HEK293 (cell line): ENCODE data around the gene PLXNA3.

ENCODE experiments used
- CTCF ChIA-PET: fragments of 350-600 bp; formaldehyde crosslinking; extraction: SDS; loops from one replicate; lab custom pipeline; 2021; ENCODE audit warnings: antibody characterized with exemption; lab: Yijun Ruan, JAX
- POLR2A ChIA-PET: fragments of 300-600 bp; formaldehyde crosslinking; extraction: SDS; loops from one replicate; lab custom pipeline; 2020; ENCODE audit warnings: antibody characterized with exemption, inconsistent platforms; lab: Yijun Ruan, JAX
- H3K27ac ChIP-seq: fragments of 200-500 bp; sonication (Bioruptor generic); 2 replicates; pipeline ENCODE4 v1.5.1; 2014; ENCODE audit warnings: low read depth, low read length, control low read depth, inconsistent platforms; ENCODE audit errors: extremely low read depth
- H3K36me3 ChIP-seq, 2 experiments: fragments of 200-500 bp in 1 of 2; sonication (Bioruptor generic) in 1 of 2; 1 replicate in 1 of 2; 2 replicates in 1 of 2; pipeline ENCODE4 v1.5.1; 2014 to 2017; ENCODE audit warnings: inconsistent platforms in 2 of 2, low read length in 2 of 2; ENCODE audit not compliant: control insufficient read depth in 2 of 2, insufficient read depth in 1 of 2
- H3K4me1 ChIP-seq: fragments of 200-500 bp; sonication (Bioruptor generic); 2 replicates; pipeline ENCODE4 v1.5.1; 2014; ENCODE audit warnings: mild to moderate bottlenecking, low read length, inconsistent platforms; ENCODE audit not compliant: control insufficient read depth, insufficient read depth
- H3K4me3 ChIP-seq: 2 replicates; pipeline ENCODE4 v1.5.1; 2011; ENCODE audit warnings: low read depth, mild to moderate bottlenecking, control low read depth, low read length, moderate library complexity
- H3K9me3 ChIP-seq: fragments of 200-500 bp; sonication (Bioruptor generic); 2 replicates; pipeline ENCODE4 v1.5.1; 2014; ENCODE audit warnings: low read depth, low read length, inconsistent platforms; ENCODE audit not compliant: control insufficient read depth, insufficient read depth
- ELK4 ChIP-seq: IDR thresholded peaks from 2 replicates; pipeline ENCODE4 v1.6.1; 2011; ENCODE audit warnings: mild to moderate bottlenecking, low read depth, low read length, borderline replicate concordance
- GLIS2 ChIP-seq: fragments of 450-650 bp; formaldehyde crosslinking; IDR thresholded peaks from 2 replicates; pipeline ENCODE4 v1.5.1; 2016; ENCODE audit warnings: missing biosample characterization, missing genetic modification characterization
- HOXA7 ChIP-seq: sonication (generic); formaldehyde crosslinking; IDR thresholded peaks from 2 replicates; pipeline ENCODE4 v1.8.1; 2022; ENCODE audit warnings: missing genetic modification reagents, borderline replicate concordance
- IKZF3 ChIP-seq: fragments of 450-650 bp; IDR thresholded peaks from 2 replicates; pipeline ENCODE4 v1.5.0; 2018; ENCODE audit warnings: missing biosample characterization, mild to moderate bottlenecking, missing genetic modification characterization, moderate library complexity
- KLF17 ChIP-seq: fragments of 450-650 bp; formaldehyde crosslinking; IDR thresholded peaks from 2 replicates; pipeline ENCODE4 v1.5.1; 2016; ENCODE audit warnings: missing biosample characterization, missing genetic modification characterization
- MYNN ChIP-seq: fragments of 450-650 bp; formaldehyde crosslinking; IDR thresholded peaks from 2 replicates; pipeline ENCODE4 v1.5.1; 2016; ENCODE audit warnings: missing biosample characterization, missing genetic modification characterization, borderline replicate concordance
- OVOL3 ChIP-seq: fragments of 450-650 bp; formaldehyde crosslinking; IDR thresholded peaks from 2 replicates; pipeline ENCODE4 v1.5.1; 2016; ENCODE audit warnings: missing biosample characterization, missing genetic modification characterization
- SCRT1 ChIP-seq: fragments of 450-650 bp; formaldehyde crosslinking; IDR thresholded peaks from 2 replicates; pipeline ENCODE4 v1.5.1; 2016; ENCODE audit warnings: missing biosample characterization, missing genetic modification characterization, borderline replicate concordance
- SCRT2 ChIP-seq: fragments of 450-650 bp; formaldehyde crosslinking; IDR thresholded peaks from 2 replicates; pipeline ENCODE4 v1.5.1; 2016; ENCODE audit warnings: missing biosample characterization, missing genetic modification characterization
- ZNF169 ChIP-seq: fragments of 450-650 bp; formaldehyde crosslinking; IDR thresholded peaks from 2 replicates; pipeline ENCODE4 v1.5.1; 2016; ENCODE audit warnings: missing biosample characterization, missing genetic modification characterization
- ZNF211 ChIP-seq: fragments of 450-650 bp; formaldehyde crosslinking; IDR thresholded peaks from 2 replicates; pipeline ENCODE4 v1.5.1; 2016; ENCODE audit warnings: low read depth, missing biosample characterization, missing genetic modification characterization
- ZNF335 ChIP-seq: fragments of 450-650 bp; formaldehyde crosslinking; conservative IDR thresholded peaks from 2 replicates; pipeline ENCODE4 v1.5.1; 2016; ENCODE audit warnings: missing biosample characterization, missing genetic modification characterization
- ZNF423 ChIP-seq: fragments of 450-650 bp; formaldehyde crosslinking; IDR thresholded peaks from 2 replicates; pipeline ENCODE4 v1.5.1; 2016; ENCODE audit warnings: missing biosample characterization, missing genetic modification characterization
- ZNF501 ChIP-seq: fragments of 450-650 bp; formaldehyde crosslinking; IDR thresholded peaks from 2 replicates; pipeline ENCODE4 v1.5.1; 2016; ENCODE audit warnings: missing biosample characterization, missing genetic modification characterization
- ZNF596 ChIP-seq: fragments of 450-650 bp; IDR thresholded peaks from 2 replicates; pipeline ENCODE4 v1.5.0; 2018; ENCODE audit warnings: missing biosample characterization, mild to moderate bottlenecking, missing genetic modification characterization, moderate library complexity
- ZNF670 ChIP-seq: fragments of 450-650 bp; formaldehyde crosslinking; IDR thresholded peaks from 2 replicates; pipeline ENCODE4 v1.5.1; 2016; ENCODE audit warnings: missing biosample characterization, missing genetic modification characterization, low read depth
- ZNF843 ChIP-seq: fragments of 450-650 bp; formaldehyde crosslinking; IDR thresholded peaks from 2 replicates; pipeline ENCODE4 v1.5.1; 2016; ENCODE audit warnings: missing biosample characterization, missing genetic modification characterization
- TF ChIP-seq, protein P1 (sequence below): fragments of 450-650 bp; formaldehyde crosslinking; IDR thresholded peaks from 2 replicates; pipeline ENCODE4 v1.5.1; 2016; ENCODE audit warnings: missing biosample characterization, missing genetic modification characterization
- TF ChIP-seq, protein P2 (sequence below): fragments of 450-650 bp; formaldehyde crosslinking; IDR thresholded peaks from 2 replicates; pipeline ENCODE4 v1.5.1; 2016; ENCODE audit warnings: missing biosample characterization, missing genetic modification characterization
- TF ChIP-seq, protein P3 (sequence below): fragments of 450-650 bp; IDR thresholded peaks from 2 replicates; pipeline ENCODE4 v1.5.1; 2018; ENCODE audit warnings: missing biosample characterization, missing genetic modification characterization
- TF ChIP-seq, protein P4 (sequence below): fragments of 450-650 bp; formaldehyde crosslinking; IDR thresholded peaks from 2 replicates; pipeline ENCODE4 v1.5.1; 2017; ENCODE audit warnings: missing biosample characterization, missing genetic modification characterization

The PLXNA3 gene

GRCh38 chrX:154436374-154436982, 21.6 kb upstream of the PLXNA3 start:
- ChIA-PET CTCF (no interaction called here), POLR2A (interaction anchor here (0.9 to 1.9 kb wide), 2 partner anchors 9 to 39 kb away, joined by 3 to 4 read pairs; partner anchors contain the start of gene RPL10)
- Histone ChIP-seq H3K4me1 (no peaks in the 10 kb centered on the region), H3K27ac (peak overlapping the region; percentile 95), H3K4me3 (peak overlapping the region; percentile 69), H3K36me3 (peaks cover 7 to 84% of the 10 kb centered on the region in 2 experiments; a peak in 2 of 3 replicates), H3K9me3 (no peaks in the 10 kb centered on the region)
- TF ChIP-seq SCRT1 (tag by site-specific recombination) = peak; percentile 76; the same call in 1 of the 2 replicates
- no peak for TF ChIP-seq ZNF423 (tag by site-specific recombination)
- peak; percentile 75 for TF ChIP-seq SCRT2 (tag by site-specific recombination)
- TF ChIP-seq, protein P1, sequence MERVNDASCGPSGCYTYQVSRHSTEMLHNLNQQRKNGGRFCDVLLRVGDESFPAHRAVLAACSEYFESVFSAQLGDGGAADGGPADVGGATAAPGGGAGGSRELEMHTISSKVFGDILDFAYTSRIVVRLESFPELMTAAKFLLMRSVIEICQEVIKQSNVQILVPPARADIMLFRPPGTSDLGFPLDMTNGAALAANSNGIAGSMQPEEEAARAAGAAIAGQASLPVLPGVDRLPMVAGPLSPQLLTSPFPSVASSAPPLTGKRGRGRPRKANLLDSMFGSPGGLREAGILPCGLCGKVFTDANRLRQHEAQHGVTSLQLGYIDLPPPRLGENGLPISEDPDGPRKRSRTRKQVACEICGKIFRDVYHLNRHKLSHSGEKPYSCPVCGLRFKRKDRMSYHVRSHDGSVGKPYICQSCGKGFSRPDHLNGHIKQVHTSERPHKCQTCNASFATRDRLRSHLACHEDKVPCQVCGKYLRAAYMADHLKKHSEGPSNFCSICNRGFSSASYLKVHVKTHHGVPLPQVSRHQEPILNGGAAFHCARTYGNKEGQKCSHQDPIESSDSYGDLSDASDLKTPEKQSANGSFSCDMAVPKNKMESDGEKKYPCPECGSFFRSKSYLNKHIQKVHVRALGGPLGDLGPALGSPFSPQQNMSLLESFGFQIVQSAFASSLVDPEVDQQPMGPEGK = peak; percentile 18; the same call in 1 of the 2 replicates
- TF ChIP-seq ZNF670 (tag by site-specific recombination) = no peak
- TF ChIP-seq, protein P2, sequence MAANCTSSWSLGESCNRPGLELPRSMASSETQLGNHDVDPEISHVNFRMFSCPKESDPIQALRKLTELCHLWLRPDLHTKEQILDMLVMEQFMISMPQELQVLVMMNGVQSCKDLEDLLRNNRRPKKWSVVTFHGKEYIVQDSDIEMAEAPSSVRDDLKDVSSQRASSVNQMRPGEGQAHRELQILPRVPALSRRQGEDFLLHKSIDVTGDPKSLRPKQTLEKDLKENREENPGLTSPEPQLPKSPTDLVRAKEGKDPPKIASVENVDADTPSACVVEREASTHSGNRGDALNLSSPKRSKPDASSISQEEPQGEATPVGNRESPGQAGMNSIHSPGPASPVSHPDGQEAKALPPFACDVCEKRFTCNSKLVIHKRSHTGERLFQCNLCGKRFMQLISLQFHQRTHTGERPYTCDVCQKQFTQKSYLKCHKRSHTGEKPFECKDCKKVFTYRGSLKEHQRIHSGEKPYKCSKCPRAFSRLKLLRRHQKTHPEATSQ = no peak
- peak; percentile 62 for TF ChIP-seq GLIS2
- TF ChIP-seq, protein P3, sequence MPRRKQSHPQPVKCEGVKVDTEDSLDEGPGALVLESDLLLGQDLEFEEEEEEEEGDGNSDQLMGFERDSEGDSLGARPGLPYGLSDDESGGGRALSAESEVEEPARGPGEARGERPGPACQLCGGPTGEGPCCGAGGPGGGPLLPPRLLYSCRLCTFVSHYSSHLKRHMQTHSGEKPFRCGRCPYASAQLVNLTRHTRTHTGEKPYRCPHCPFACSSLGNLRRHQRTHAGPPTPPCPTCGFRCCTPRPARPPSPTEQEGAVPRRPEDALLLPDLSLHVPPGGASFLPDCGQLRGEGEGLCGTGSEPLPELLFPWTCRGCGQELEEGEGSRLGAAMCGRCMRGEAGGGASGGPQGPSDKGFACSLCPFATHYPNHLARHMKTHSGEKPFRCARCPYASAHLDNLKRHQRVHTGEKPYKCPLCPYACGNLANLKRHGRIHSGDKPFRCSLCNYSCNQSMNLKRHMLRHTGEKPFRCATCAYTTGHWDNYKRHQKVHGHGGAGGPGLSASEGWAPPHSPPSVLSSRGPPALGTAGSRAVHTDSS (tag by site-specific recombination) = no peak
- peak; percentile 18; the same call in 1 of the 2 replicates for TF ChIP-seq ZNF335 (tag by site-specific recombination)

GRCh38 chrX:154436983-154437752, 20.9 kb upstream of the PLXNA3 start, which contains the start of gene GDI1:
Gene GDI1, plus strand, starts transcription at chrX:154437154. Its CDS starts 101 bp downstream, at chrX:154437255.
- CTCF ChIA-PET = no interaction called here
- H3K27ac ChIP-seq = peak within 1 kb of the TSS; percentile 95
- no peak for TF ChIP-seq OVOL3
- TF ChIP-seq ZNF169 (tag by site-specific recombination) = 0 out of 2 replicates have a peak, but pooled peaks have one; percentile 55
- no peak for TF ChIP-seq MYNN (tag by site-specific recombination)
- TF ChIP-seq ZNF596 (tag by site-specific recombination) = no peak
- TF ChIP-seq, protein P2 = peak; percentile 57; the same call in 1 of the 2 replicates
- TF ChIP-seq ZNF843 (tag by site-specific recombination) = no peak
- no peak for TF ChIP-seq ZNF211 (tag by site-specific recombination)
- TF ChIP-seq ZNF501 (tag by site-specific recombination) = peak; percentile 22; the same call in 1 of the 2 replicates
- TF ChIP-seq, protein P4, sequence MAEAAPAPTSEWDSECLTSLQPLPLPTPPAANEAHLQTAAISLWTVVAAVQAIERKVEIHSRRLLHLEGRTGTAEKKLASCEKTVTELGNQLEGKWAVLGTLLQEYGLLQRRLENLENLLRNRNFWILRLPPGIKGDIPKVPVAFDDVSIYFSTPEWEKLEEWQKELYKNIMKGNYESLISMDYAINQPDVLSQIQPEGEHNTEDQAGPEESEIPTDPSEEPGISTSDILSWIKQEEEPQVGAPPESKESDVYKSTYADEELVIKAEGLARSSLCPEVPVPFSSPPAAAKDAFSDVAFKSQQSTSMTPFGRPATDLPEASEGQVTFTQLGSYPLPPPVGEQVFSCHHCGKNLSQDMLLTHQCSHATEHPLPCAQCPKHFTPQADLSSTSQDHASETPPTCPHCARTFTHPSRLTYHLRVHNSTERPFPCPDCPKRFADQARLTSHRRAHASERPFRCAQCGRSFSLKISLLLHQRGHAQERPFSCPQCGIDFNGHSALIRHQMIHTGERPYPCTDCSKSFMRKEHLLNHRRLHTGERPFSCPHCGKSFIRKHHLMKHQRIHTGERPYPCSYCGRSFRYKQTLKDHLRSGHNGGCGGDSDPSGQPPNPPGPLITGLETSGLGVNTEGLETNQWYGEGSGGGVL = no peak
- TF ChIP-seq KLF17 (tag by site-specific recombination) = peak; percentile 73
- TF ChIP-seq IKZF3 (tag by site-specific recombination) = no peak
- no peak for TF ChIP-seq HOXA7
- no peak for TF ChIP-seq ELK4

More at GRCh38 chrX:154436983-154437752, 20.9 kb upstream of the PLXNA3 start, which contains the start of gene GDI1:
- Histone ChIP-seq H3K4me3 (peak within 1 kb of the TSS; percentile 69), H3K9me3 (no peaks in the 10 kb centered on the region), H3K4me1 (no peaks in the 10 kb centered on the region), H3K36me3 (peaks cover 7 to 84% of the 10 kb centered on the region in 2 experiments; a peak in 2 of 3 replicates)
- POLR2A ChIA-PET = interaction anchor here (1.9 kb wide), 1 partner anchor 39 kb away, joined by 4 read pairs; the partner anchor contains the start of gene RPL10
